SK-N-MC (cell line): ENCODE data around the gene CEP78.

Experiments
- EZH2 ChIP-seq: fragments of 200-600 bp; sonication (generic); IDR thresholded peaks from one replicate; pipeline ENCODE4 v1.6.1; 2017; ENCODE audit warnings: antibody characterized with exemption
- FOXP2 ChIP-seq: optimal IDR thresholded peaks from 2 replicates; pipeline ENCODE3; 2011; ENCODE audit warnings: mild to moderate bottlenecking, moderate library complexity; ENCODE audit not compliant: insufficient read depth; ENCODE audit errors: extremely low read length, control extremely low read depth
- POLR2AphosphoS5 ChIP-seq: IDR thresholded peaks from 2 replicates; pipeline ENCODE4 v1.6.1; 2012; ENCODE audit warnings: mild to moderate bottlenecking, low read depth, low read length, borderline replicate concordance

GRCh38 chr9:78243130-78243529 is 7.3 kb downstream of the CEP78 start:
- TF ChIP-seq POLR2AphosphoS5 (no peak), EZH2 (no peak), FOXP2 (no peak)
